ENCODE data around the gene MAPK10.

DNA sequence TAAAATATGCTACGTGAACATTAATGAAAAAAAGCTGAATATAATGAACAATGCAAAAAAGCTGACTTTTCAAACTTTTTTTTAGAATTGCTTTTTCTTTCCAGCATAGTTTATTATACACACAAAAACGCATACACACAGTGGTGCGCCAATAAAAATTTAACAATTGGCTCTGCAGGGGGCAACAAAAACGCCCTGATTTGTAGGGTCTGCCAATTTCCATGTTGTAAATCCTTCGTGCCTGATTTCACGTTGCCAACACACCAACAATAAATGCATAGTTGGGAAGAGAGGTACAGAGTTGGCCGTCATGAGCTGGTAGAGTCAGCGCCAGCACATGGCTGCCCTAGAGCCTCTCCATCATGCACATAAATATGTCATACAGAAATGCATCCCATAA is 333.1 kb downstream of the MAPK10 start:
- TF ChIP-seq CTCF (IDR thresholded peaks at IDR 0.05) = no peak
- no peak for TF ChIP-seq POLR2A (IDR thresholded peaks at IDR 0.05)
- TF ChIP-seq POLR2AphosphoS5 (IDR thresholded peaks at IDR 0.05) = no peak

All from prostate gland (tissue), 2 donors.